Activated CD4-positive, CD25-positive, alpha-beta regulatory T cell treated with anti-CD3 and anti-CD28 coated beads, Interleukin-2, amount 50 U/mL, for 24 hours (primary cell): ENCODE results near the gene BTBD6.

Experiments used
- ATAC-seq, 2 donors: fragments of 150-1000 bp; cut with Tn5 transposase; one replicate each; pipeline ENCODE4 v1.10.0; 2021; ENCODE audit warnings: mild to moderate bottlenecking in 1 of 2, moderate library complexity in 1 of 2

Gene BTBD6

GRCh38 chr14:105241641-105242040 lies 6.7 kb upstream of the BTBD6 start:
- no peak for ATAC-seq

GRCh38 chr14:105244334-105244733 lies 4.0 kb upstream of the BTBD6 start:
- no peak for ATAC-seq

GRCh38 chr14:105247026-105247425 lies 1.3 kb upstream of the BTBD6 start:
- no peak for ATAC-seq

GRCh38 chr14:105247715-105248367 lies 492 bp upstream of the BTBD6 start:
- no peak for ATAC-seq

- ATAC-seq, result no peak
Measured at GRCh38 chr14:105249182-105250007, 1.1 kb downstream of the BTBD6 start.

GRCh38 chr14:105250008-105250366 lies 1.7 kb downstream of the BTBD6 start:
- ATAC-seq, result no peak

- no peak for ATAC-seq
Measured at GRCh38 chr14:105250986-105251385, 2.7 kb downstream of the BTBD6 start.

- ATAC-seq, result no peak
Measured at GRCh38 chr14:105251920-105252319, 3.6 kb downstream of the BTBD6 start.

GRCh38 chr14:105252552-105253328 lies 4.4 kb downstream of the BTBD6 start:
- no peak for ATAC-seq

- no peak for ATAC-seq
Measured at GRCh38 chr14:105253329-105253682, 5.0 kb downstream of the BTBD6 start.

GRCh38 chr14:105255021-105255507 lies 6.7 kb downstream of the BTBD6 start:
- no peak for ATAC-seq

GRCh38 chr14:105256292-105256960 lies 8.1 kb downstream of the BTBD6 start:
- ATAC-seq, result no peak

- ATAC-seq, result no peak
Measured at GRCh38 chr14:105257464-105257863, 9.1 kb downstream of the BTBD6 start.

GRCh38 chr14:105258846-105259245 lies 10.5 kb downstream of the BTBD6 start:
- ATAC-seq, result no peak

GRCh38 chr14:105260959-105261358 lies 12.6 kb downstream of the BTBD6 start:
- no peak for ATAC-seq

- ATAC-seq, result no peak
Measured at GRCh38 chr14:105261781-105262180, 13.4 kb downstream of the BTBD6 start.

GRCh38 chr14:105267820-105268548 lies 19.7 kb downstream of the BTBD6 start:
- no peak for ATAC-seq

GRCh38 chr14:105268736-105269354 lies 20.5 kb downstream of the BTBD6 start:
- ATAC-seq, result no peak

- no peak for ATAC-seq
Measured at GRCh38 chr14:105269405-105269804, 21.1 kb downstream of the BTBD6 start.

GRCh38 chr14:105271224-105271890 lies 23.0 kb downstream of the BTBD6 start:
- ATAC-seq, result no peak

- no peak for ATAC-seq
Measured at GRCh38 chr14:105272623-105273022, 24.3 kb downstream of the BTBD6 start.
